ENCODE measurements around the gene ESPNL. TPM values are rescaled to one million over a fixed set of nuclear protein-coding genes. Genes with fewer than 3 reads are reported as not detected.

The ESPNL gene
- total RNA-seq, 1 donor from 2014 or later = 0.24 TPM

GRCh38 chr2:238180554-238180953 lies 80.4 kb downstream of the ESPNL start:
- no peaks in the 10 kb centered on the region for H3K4me1 Mint-ChIP-seq (ENCODE audit: unreplicated experiment)
- H3K36me3 Mint-ChIP-seq = peaks cover 41% of the 10 kb centered on the region
- no peak for TF ChIP-seq CTCF (conservative IDR thresholded peaks at IDR 0.05)
- no peak for DNase-seq (ENCODE audit: extremely low spot score, unreplicated experiment)
- no peak overlapping the region for H3K27ac Mint-ChIP-seq
- H3K9me3 Mint-ChIP-seq = no peaks in the 10 kb centered on the region
- no peaks in the 10 kb centered on the region for H3K27me3 Mint-ChIP-seq
- no peak overlapping the region for H3K4me3 Mint-ChIP-seq

GRCh38 chr2:238182362-238182761 lies 82.2 kb downstream of the ESPNL start:
- TF ChIP-seq CTCF (conservative IDR thresholded peaks at IDR 0.05) = no peak
- peaks cover 38% of the 10 kb centered on the region for H3K36me3 Mint-ChIP-seq
- no peaks in the 10 kb centered on the region for H3K4me1 Mint-ChIP-seq (ENCODE audit: unreplicated experiment)
- H3K27ac Mint-ChIP-seq = no peak overlapping the region
- H3K27me3 Mint-ChIP-seq = no peaks in the 10 kb centered on the region
- H3K4me3 Mint-ChIP-seq = no peak overlapping the region
- H3K9me3 Mint-ChIP-seq = no peaks in the 10 kb centered on the region
- DNase-seq (ENCODE audit: extremely low spot score, unreplicated experiment) = no peak

Other genes with a start within 250 kb of the ESPNL start
- gene RAMP1, start 240.7 kb upstream of the ESPNL start, total RNA-seq (ENCODE audit: low replicate concordance) = 11.3 and 23.8 TPM in 2 replicates
- 43.1 and 49.6 TPM in 2 replicates for gene UBE2F, start 133.3 kb upstream of the ESPNL start, total RNA-seq (ENCODE audit: low replicate concordance)
- gene SCLY, start 39.3 kb upstream of the ESPNL start, total RNA-seq (ENCODE audit: low replicate concordance) = 21.4 and 34.5 TPM in 2 replicates
- gene KLHL30, start 38.3 kb downstream of the ESPNL start, total RNA-seq (ENCODE audit: low replicate concordance) = 0.07 TPM in 1 of 2 replicates, not detected in the other
- 0.29 and 3.8 TPM in 2 replicates for gene ERFE, start 58.6 kb downstream of the ESPNL start, total RNA-seq (ENCODE audit: low replicate concordance)
- gene ILKAP, start 103.4 kb downstream of the ESPNL start, total RNA-seq (ENCODE audit: low replicate concordance) = 36.7 and 50.4 TPM in 2 replicates
- gene HES6, start 139.7 kb downstream of the ESPNL start, total RNA-seq (ENCODE audit: low replicate concordance) = 12.0 and 24.4 TPM in 2 replicates
- 14.0 and 15.5 TPM in 2 replicates for gene PER2, start 188.3 kb downstream of the ESPNL start, total RNA-seq (ENCODE audit: low replicate concordance)
- 20.9 and 21.0 TPM in 2 replicates for gene TRAF3IP1, start 220.2 kb downstream of the ESPNL start, total RNA-seq (ENCODE audit: low replicate concordance)

Measured in type B pancreatic cell (in vitro differentiated cells).